Mesothelial cell of epicardium (in vitro differentiated cells): Measurements from ENCODE around the gene UMOD. TPM values are rescaled to one million over a fixed set of nuclear protein-coding genes. Genes with fewer than 3 reads are reported as not detected.
"Not testable (repeated sequence)": the region's sequence is repeated elsewhere in the genome, so short reads cannot be mapped to it uniquely, and the experiment has no call there.

Source experiments
- DNase-seq, 2 experiments: peaks; one replicate each; pipeline ENCODE4 v3.0.0; 2021; ENCODE audit warnings: low spot score in 2 of 2; ENCODE audit not compliant: unreplicated experiment in 2 of 2
- H3K27ac Mint-ChIP-seq: 2 replicates; pipeline ENCODE4 v1.8.0; 2021; ENCODE audit warnings: mixed read lengths
- H3K27me3 Mint-ChIP-seq: 2 replicates; pipeline ENCODE4 v1.8.0; 2021; ENCODE audit warnings: low read depth, mixed read lengths
- H3K36me3 Mint-ChIP-seq: 2 replicates; pipeline ENCODE4 v1.8.0; 2021; ENCODE audit warnings: mixed read lengths
- H3K4me1 Mint-ChIP-seq: 2 replicates; pipeline ENCODE4 v1.8.0; 2021; ENCODE audit warnings: mixed read lengths
- H3K4me3 Mint-ChIP-seq: 2 replicates; pipeline ENCODE4 v1.8.0; 2021; ENCODE audit warnings: mild to moderate bottlenecking, moderate library complexity, mixed read lengths
- H3K9me3 Mint-ChIP-seq: 2 replicates; pipeline ENCODE4 v1.8.0; 2021; ENCODE audit warnings: mixed read lengths
- CTCF ChIP-seq: fragments of 200-600 bp; sonication (generic); IDR thresholded peaks from one replicate; pipeline ENCODE4 v1.5.0; 2021; ENCODE audit warnings: antibody characterized with exemption; ENCODE audit not compliant: unreplicated experiment
- total RNA-seq: library from RNA; stranded (reverse); gene quantifications from 3 replicates; pipeline ENCODE4 v1.2.1, GENCODE V29; 2021

The UMOD gene
- total RNA-seq, 1 donor from 2014 or later = not detected

DNA sequence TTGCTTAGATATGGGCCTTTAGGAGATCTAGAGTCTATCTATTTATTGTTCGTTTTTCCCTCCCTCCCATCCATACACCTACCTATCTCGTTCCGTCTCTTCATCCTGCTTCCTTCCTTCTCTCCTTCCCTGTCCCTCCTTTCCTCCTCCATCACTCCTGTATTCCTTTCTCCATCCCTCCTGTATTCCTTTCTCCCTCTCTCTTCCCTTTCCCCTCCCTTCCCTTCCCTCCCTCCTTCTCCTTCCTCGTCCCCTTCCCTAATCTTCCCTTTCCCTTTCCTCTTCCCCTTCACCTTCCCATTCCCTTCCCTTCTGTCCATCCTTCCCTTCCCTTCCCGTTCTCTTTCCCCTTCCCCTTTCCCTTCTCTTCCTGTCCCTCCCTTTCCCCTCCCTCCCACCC, 35.8 kb downstream of the UMOD start:
- Mint-ChIP-seq H3K27me3 (peaks cover 46% of the 10 kb centered on the region), H3K4me1 (no peaks in the 10 kb centered on the region), H3K9me3 (no peaks in the 10 kb centered on the region), H3K36me3 (no peaks in the 10 kb centered on the region), H3K27ac (no peak overlapping the region), H3K4me3 (no peak overlapping the region)
- no peak for DNase-seq
- TF ChIP-seq CTCF = no peak

DNA sequence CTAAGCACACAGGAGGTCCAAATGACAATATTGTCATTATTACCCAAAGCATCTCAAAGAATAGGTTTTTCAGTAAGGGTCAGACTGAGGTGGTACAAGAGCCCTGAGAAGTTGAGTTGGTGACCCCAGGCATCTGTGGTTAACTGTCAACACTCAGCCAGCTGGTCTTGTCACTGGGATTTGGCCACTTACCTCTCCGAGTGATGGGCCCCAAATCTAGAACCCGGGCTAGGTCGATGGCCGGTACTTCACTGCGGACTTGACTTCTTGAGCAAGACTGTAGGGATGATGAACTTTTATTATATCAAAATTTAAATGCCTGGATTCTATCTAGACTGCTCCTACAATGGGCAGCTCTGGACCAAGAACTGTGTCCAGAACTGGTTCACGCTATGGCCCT, 36.8 kb downstream of the UMOD start:
- no peaks in the 10 kb centered on the region for H3K36me3 Mint-ChIP-seq
- no peak overlapping the region for H3K27ac Mint-ChIP-seq

GRCh38 chr16:20314575-20314974, 37.9 kb downstream of the UMOD start:
- Mint-ChIP-seq H3K27ac (no peak overlapping the region), H3K4me3 (no peak overlapping the region), H3K27me3 (peaks cover 40% of the 10 kb centered on the region), H3K9me3 (no peaks in the 10 kb centered on the region), H3K36me3 (no peaks in the 10 kb centered on the region), H3K4me1 (no peaks in the 10 kb centered on the region)
- TF ChIP-seq CTCF = no peak
- DNase-seq = no peak

More for the DNA sequence above, 36.8 kb downstream of the UMOD start:
- peaks cover 43% of the 10 kb centered on the region for H3K27me3 Mint-ChIP-seq
- H3K4me1 Mint-ChIP-seq = no peaks in the 10 kb centered on the region
- H3K9me3 Mint-ChIP-seq = no peaks in the 10 kb centered on the region
- no peak overlapping the region for H3K4me3 Mint-ChIP-seq
- no peak for TF ChIP-seq CTCF
- DNase-seq = no peak

DNA sequence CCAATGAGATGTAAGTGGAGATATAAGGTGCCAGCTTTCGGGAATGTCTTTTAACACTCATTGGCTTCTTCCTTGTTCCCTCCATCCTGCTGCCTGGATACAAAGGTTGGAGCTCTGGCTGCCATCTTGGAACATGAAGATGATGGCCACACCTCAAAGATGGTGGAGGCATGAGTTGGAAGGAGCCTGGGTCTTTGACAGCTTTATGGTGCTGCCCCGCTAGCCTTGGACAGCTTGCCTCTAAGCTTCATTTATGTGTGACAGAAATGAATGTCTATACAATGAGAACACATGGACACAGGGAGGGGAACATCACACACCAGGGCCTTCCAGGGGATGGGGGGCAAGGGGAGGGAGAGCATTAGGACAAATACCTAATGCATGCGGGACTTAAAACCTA, 38.8 kb downstream of the UMOD start:
- Mint-ChIP-seq H3K4me1 (no peaks in the 10 kb centered on the region), H3K9me3 (no peaks in the 10 kb centered on the region), H3K4me3 (no peak overlapping the region), H3K27me3 (peaks cover 35% of the 10 kb centered on the region), H3K27ac (no peak overlapping the region), H3K36me3 (no peaks in the 10 kb centered on the region)
- TF ChIP-seq CTCF = no peak
- no peak for DNase-seq

- not testable (repeated sequence) for H3K36me3 Mint-ChIP-seq, H3K4me3 Mint-ChIP-seq, DNase-seq, H3K4me1 Mint-ChIP-seq, H3K9me3 Mint-ChIP-seq, H3K27ac Mint-ChIP-seq
- peaks cover 25% of the 10 kb centered on the region for H3K27me3 Mint-ChIP-seq
Observed at GRCh38 chr16:20312536-20313095, 39.9 kb downstream of the UMOD start.

DNA sequence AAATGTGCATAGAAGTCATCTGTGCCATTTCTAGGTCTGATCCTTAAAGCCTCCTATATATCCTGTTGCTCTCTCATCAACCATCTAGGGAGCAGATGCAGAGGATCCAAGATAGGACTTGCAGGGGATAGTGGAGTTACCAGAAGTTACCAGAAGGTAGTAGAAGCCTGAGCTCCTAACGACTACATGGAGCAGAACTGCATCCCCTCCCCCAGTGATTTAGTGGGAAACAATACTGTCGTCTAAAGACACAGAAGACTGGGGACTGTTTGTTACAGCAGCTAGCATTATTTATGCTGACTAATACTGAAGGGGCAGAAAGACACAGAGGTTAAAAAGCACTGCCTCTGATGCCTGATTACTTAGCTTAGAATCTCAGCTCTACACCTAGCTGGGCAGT, 41.0 kb downstream of the UMOD start:
- no peak for DNase-seq
- H3K4me3 Mint-ChIP-seq = no peak overlapping the region

More for the DNA sequence above, 41.0 kb downstream of the UMOD start:
- TF ChIP-seq CTCF = no peak
- no peak overlapping the region for H3K27ac Mint-ChIP-seq
- no peaks in the 10 kb centered on the region for H3K4me1 Mint-ChIP-seq
- H3K9me3 Mint-ChIP-seq = no peaks in the 10 kb centered on the region
- H3K36me3 Mint-ChIP-seq = no peaks in the 10 kb centered on the region
- H3K27me3 Mint-ChIP-seq = peaks cover 20% of the 10 kb centered on the region
